IMR-90 (cell line): ENCODE data around the gene PITPNM2. TPM values are rescaled to one million over a fixed set of nuclear protein-coding genes. Genes with fewer than 3 reads are reported as not detected.

ENCODE experiments used
- CTCF ChIP-seq: conservative IDR thresholded peaks from 2 replicates; pipeline ENCODE4 v1.5.1; 2012; ENCODE audit warnings: mild to moderate bottlenecking, low read depth, low read length, improper control_type of control experiment
- polyA plus RNA-seq, 3 experiments: library from polyadenylated mRNA; depleted of rRNA; stranded (reverse); fragments of >200 nt; gene quantifications; 2 replicates each; pipeline ENCODE4 v1.2.3, GENCODE V29; 2012; ENCODE audit warnings: low replicate concordance in 1 of 3
- total RNA-seq: library from RNA; depleted of rRNA; stranded (reverse); fragments of >200 nt; gene quantifications from 2 replicates; pipeline ENCODE4 v1.2.3, GENCODE V29; 2012

The PITPNM2 gene
- total and polyA plus RNA-seq, 2 of the 4 experiments (the other 2 are of a cell fraction): 1.6 to 3.0 TPM

- no peak for TF ChIP-seq CTCF
These were observed 35.3 kb downstream of the PITPNM2 start (continued) for GRCh38 chr12:123115409-123116121.
